ENCODE results near the gene MBLAC2.

MBLAC2 gene

GRCh38 chr5:90475436-90475980, 937 bp upstream of the MBLAC2 start:
- TF ChIP-seq CTCF (IDR thresholded peaks at IDR 0.05; ENCODE audit: unreplicated experiment in 3 of 3): no peak
- H3K9me3 Mint-ChIP-seq: peaks cover 6% of the 10 kb centered on the region
- H3K4me3 Mint-ChIP-seq: peak overlapping the region; percentile 96 to 98 (median 97)
- peaks cover 5% of the 10 kb centered on the region for H3K27me3 Mint-ChIP-seq (ENCODE audit: low read depth)
- H3K27ac Mint-ChIP-seq: no peak overlapping the region
- peaks cover 19% of the 10 kb centered on the region for H3K4me1 Mint-ChIP-seq
- H3K36me3 Mint-ChIP-seq (ENCODE audit: low read depth): peaks cover 8% of the 10 kb centered on the region

GRCh38 chr5:90473396-90474234, 956 bp downstream of the MBLAC2 start:
- H3K4me1 Mint-ChIP-seq: peaks cover 19% of the 10 kb centered on the region
- H3K36me3 Mint-ChIP-seq (ENCODE audit: low read depth): peaks cover 27% of the 10 kb centered on the region
- H3K27me3 Mint-ChIP-seq (ENCODE audit: low read depth): peaks cover 5% of the 10 kb centered on the region
- TF ChIP-seq CTCF (IDR thresholded peaks at IDR 0.05; ENCODE audit: unreplicated experiment in 3 of 3): no peak
- H3K27ac Mint-ChIP-seq: peak overlapping the region; percentile 75 to 96 (median 93)
- H3K9me3 Mint-ChIP-seq: peaks cover 16% of the 10 kb centered on the region
- H3K4me3 Mint-ChIP-seq: peak overlapping the region; percentile 96 to 98 (median 97)

GRCh38 chr5:90472783-90473395, 1.7 kb downstream of the MBLAC2 start:
- TF ChIP-seq CTCF (IDR thresholded peaks at IDR 0.05; ENCODE audit: unreplicated experiment in 3 of 3): no peak
- H3K27ac Mint-ChIP-seq: peak overlapping the region; percentile 45 to 96 (median 48)
- H3K27me3 Mint-ChIP-seq (ENCODE audit: low read depth): peaks cover 5% of the 10 kb centered on the region
- peak overlapping the region; percentile 96 to 98 (median 97) for H3K4me3 Mint-ChIP-seq
- H3K9me3 Mint-ChIP-seq: peaks cover 23% of the 10 kb centered on the region
- peaks cover 34% of the 10 kb centered on the region for H3K36me3 Mint-ChIP-seq (ENCODE audit: low read depth)
- H3K4me1 Mint-ChIP-seq: peaks cover 19% of the 10 kb centered on the region

GRCh38 chr5:90461288-90461687, 13.3 kb downstream of the MBLAC2 start:
- Mint-ChIP-seq H3K9me3 (peaks cover 6% of the 10 kb centered on the region), H3K27ac (no peak overlapping the region), H3K27me3 (ENCODE audit: low read depth) (no peaks in the 10 kb centered on the region), H3K4me1 (no peaks in the 10 kb centered on the region), H3K36me3 (ENCODE audit: low read depth) (peaks cover 14% of the 10 kb centered on the region), H3K4me3 (no peak overlapping the region)
- no peak for TF ChIP-seq CTCF (IDR thresholded peaks at IDR 0.05; ENCODE audit: unreplicated experiment in 3 of 3)

- no peak for TF ChIP-seq CTCF (IDR thresholded peaks at IDR 0.05; ENCODE audit: unreplicated experiment in 3 of 3)
- no peaks in the 10 kb centered on the region for H3K27me3 Mint-ChIP-seq (ENCODE audit: low read depth)
- peaks cover 11% of the 10 kb centered on the region for H3K9me3 Mint-ChIP-seq
- no peak overlapping the region for H3K4me3 Mint-ChIP-seq
- no peak overlapping the region for H3K27ac Mint-ChIP-seq
- peaks cover 5% of the 10 kb centered on the region for H3K36me3 Mint-ChIP-seq (ENCODE audit: low read depth)
- H3K4me1 Mint-ChIP-seq: no peaks in the 10 kb centered on the region
Measured at GRCh38 chr5:90446961-90447360, 27.6 kb downstream of the MBLAC2 start.
